ENCODE results near the gene ANGEL1. TPM values are rescaled to one million over a fixed set of nuclear protein-coding genes. Genes with fewer than 3 reads are reported as not detected.
A peak's percentile ranks its signal among the peaks of the same experiment; 100 is the strongest.

The ANGEL1 gene
- total and polyA plus RNA-seq, 11 donors, result 9.3 to 16.3 (median 13.3) TPM

DNA sequence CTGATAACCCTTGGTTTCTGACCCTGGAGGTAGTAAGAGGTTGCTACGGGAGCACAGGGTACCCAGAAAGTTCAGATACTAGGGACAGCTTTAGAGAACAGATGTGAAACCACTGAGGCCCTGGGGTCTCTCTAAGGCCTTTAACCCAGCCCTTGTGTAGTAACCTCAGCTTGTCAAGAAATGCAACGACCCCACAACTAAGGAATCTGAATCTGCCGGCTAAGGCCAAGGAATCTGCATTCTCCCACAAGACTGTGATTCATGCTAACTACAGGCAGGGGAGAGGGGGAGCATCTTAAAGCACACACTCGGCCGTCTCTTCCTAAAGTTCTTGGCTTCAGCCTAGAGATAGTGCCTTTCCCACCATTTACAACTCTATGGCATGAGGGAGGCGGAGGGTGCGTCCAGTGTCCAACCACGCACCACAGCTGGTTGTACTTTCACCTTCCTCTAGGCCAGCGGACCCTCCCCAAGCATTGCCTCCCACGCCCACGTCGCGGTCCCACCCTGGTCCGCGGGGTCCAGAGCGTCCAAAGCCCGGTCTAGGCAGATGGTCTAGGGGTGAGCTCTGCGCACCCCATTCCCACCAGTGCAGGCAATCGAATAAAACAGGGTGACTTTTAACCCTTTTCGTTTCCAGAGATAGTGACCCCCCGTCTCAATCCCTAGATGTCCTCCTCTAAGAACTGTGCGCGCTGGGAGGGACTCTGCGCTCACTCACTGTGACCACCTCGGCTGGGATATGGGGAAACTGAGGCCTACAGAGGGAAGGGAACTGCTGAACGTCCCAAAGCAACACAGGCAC is 52.1 kb downstream of the ANGEL1 start:
- H3K9me3 ChIP-seq, result no peaks in the 10 kb centered on the region
- WGBS, 4 donors, result 38 to 41% (median 40%) methylated on average over 24 to 26 of the region's 26 CpGs
- peaks cover 0 to 6% (median 0%) of the 10 kb centered on the region in 9 donors for H3K27me3 ChIP-seq
- peak overlapping the region; percentile 73 to 96 (median 89) for H3K27ac ChIP-seq
- intact Hi-C loops (cut with DNase I), result loop anchor here in 9 of 10 donors (1.0 to 5.0 kb wide), 6 partner anchors 40 to 76 kb away; no protein-coding TSS in a partner anchor
- ATAC-seq (peak in 2 of 4 donors; percentile 2 to 14), DNase-seq (peak in 1 of 5 donors; percentile 24)
- H3K36me3 ChIP-seq, result no peaks in the 10 kb centered on the region
- TF ChIP-seq POLR2A (IDR thresholded peaks at IDR 0.05), result no peak
- TF ChIP-seq, protein P1, sequence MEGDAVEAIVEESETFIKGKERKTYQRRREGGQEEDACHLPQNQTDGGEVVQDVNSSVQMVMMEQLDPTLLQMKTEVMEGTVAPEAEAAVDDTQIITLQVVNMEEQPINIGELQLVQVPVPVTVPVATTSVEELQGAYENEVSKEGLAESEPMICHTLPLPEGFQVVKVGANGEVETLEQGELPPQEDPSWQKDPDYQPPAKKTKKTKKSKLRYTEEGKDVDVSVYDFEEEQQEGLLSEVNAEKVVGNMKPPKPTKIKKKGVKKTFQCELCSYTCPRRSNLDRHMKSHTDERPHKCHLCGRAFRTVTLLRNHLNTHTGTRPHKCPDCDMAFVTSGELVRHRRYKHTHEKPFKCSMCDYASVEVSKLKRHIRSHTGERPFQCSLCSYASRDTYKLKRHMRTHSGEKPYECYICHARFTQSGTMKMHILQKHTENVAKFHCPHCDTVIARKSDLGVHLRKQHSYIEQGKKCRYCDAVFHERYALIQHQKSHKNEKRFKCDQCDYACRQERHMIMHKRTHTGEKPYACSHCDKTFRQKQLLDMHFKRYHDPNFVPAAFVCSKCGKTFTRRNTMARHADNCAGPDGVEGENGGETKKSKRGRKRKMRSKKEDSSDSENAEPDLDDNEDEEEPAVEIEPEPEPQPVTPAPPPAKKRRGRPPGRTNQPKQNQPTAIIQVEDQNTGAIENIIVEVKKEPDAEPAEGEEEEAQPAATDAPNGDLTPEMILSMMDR (IDR thresholded peaks at IDR 0.05), result no peak
- H3K4me3 ChIP-seq, result peak overlapping the region; percentile 51 to 98 (median 86)
- H3K4me1 ChIP-seq, result peaks cover 0 to 50% (median 36%) of the 10 kb centered on the region in 12 donors

- intact Hi-C loops (cut with DNase I), result no loop called here
- WGBS, 4 donors, result 80 to 87% (median 85%) methylated on average over 3 to 4 of the region's 4 CpGs
- Histone ChIP-seq H3K9me3 (no peaks in the 10 kb centered on the region), H3K4me3 (no peak overlapping the region), H3K36me3 (no peaks in the 10 kb centered on the region), H3K4me1 (peaks cover 0 to 40% (median 27%) of the 10 kb centered on the region in 12 donors), H3K27me3 (peaks cover 0 to 6% (median 0%) of the 10 kb centered on the region in 9 donors), H3K27ac (no peak overlapping the region)
- no peak for TF ChIP-seq POLR2A (IDR thresholded peaks at IDR 0.05)
- TF ChIP-seq, protein P1 (IDR thresholded peaks at IDR 0.05), result no peak
- ATAC-seq, result no peak
- DNase-seq, result peak in 1 of 5 donors; percentile 24
Observed at GRCh38 chr14:76759589-76759988, 53.1 kb downstream of the ANGEL1 start.

- Histone ChIP-seq H3K4me1 (peaks cover 0 to 14% (median 10%) of the 10 kb centered on the region in 12 donors), H3K27me3 (no peaks in the 10 kb centered on the region), H3K4me3 (no peak overlapping the region), H3K36me3 (no peaks in the 10 kb centered on the region), H3K27ac (no peak overlapping the region), H3K9me3 (no peaks in the 10 kb centered on the region)
- TF ChIP-seq POLR2A (IDR thresholded peaks at IDR 0.05), result no peak
- TF ChIP-seq, protein P1 (IDR thresholded peaks at IDR 0.05), result no peak
- intact Hi-C loops (cut with DNase I), result no loop called here
- no peak for ATAC-seq
- no peak for DNase-seq
- 73 to 80% (median 79%) methylated on average over 6 of the region's 6 CpGs for WGBS, 4 donors
Observed at GRCh38 chr14:76756371-76756750, 56.3 kb downstream of the ANGEL1 start.

DNA sequence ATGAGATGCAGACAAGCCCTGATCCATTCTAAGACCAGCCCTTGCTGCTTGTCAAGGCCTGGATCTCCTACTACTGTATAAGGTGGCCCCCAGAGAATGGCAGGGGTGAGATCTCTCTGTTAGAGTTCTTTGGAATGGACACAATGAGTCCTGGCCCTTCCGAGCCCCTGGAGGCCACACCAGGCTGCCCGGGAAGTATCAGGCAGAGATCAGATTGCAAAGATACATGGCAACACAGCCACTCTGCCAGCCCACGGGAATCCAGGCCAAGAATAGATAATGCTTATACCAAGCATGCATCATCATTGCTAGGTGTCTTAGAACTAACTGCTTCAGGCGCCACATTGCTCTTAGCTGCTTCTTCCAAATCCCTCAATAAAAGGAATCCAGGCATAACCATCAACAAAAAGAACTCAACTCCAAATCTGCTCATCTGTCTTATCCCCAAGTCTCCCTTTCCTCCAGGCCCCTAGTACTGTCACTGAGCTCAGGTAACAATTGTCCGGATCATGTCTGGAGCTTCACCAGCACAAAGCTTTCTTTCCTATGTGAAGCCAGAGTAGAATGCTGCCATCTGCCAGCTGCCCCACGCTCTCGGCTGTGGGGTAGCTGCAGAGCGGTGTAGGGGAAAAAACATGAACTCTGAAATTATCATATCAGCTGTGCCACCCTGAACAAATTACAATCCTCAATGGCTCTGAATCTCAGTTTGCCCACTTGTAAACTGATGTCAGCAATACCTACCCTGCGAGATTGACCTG is 56.9 kb downstream of the ANGEL1 start:
- intact Hi-C loops (cut with DNase I), result no loop called here
- WGBS, 4 donors, result 81 to 93% (median 87%) methylated on average over 9 of the region's 9 CpGs
- DNase-seq (peak in 1 of 5 donors; percentile 9), ATAC-seq (no peak)
- Histone ChIP-seq H3K9me3 (no peaks in the 10 kb centered on the region), H3K36me3 (no peaks in the 10 kb centered on the region), H3K27ac (no peak overlapping the region), H3K27me3 (no peaks in the 10 kb centered on the region), H3K4me1 (peaks cover 0 to 10% (median 7%) of the 10 kb centered on the region in 12 donors), H3K4me3 (no peak overlapping the region)
- TF ChIP-seq, protein P1 (IDR thresholded peaks at IDR 0.05), result no peak
- no peak for TF ChIP-seq POLR2A (IDR thresholded peaks at IDR 0.05)

All from heart left ventricle (tissue), 16 donors.